GF-D8 (cell line): Measurements from ENCODE around the gene CMTM8.

ENCODE experiments used
- DNase-seq: peaks from one replicate; lab custom pipeline; 2025; lab: John Stamatoyannopoulos, UW

The CMTM8 gene

DNA sequence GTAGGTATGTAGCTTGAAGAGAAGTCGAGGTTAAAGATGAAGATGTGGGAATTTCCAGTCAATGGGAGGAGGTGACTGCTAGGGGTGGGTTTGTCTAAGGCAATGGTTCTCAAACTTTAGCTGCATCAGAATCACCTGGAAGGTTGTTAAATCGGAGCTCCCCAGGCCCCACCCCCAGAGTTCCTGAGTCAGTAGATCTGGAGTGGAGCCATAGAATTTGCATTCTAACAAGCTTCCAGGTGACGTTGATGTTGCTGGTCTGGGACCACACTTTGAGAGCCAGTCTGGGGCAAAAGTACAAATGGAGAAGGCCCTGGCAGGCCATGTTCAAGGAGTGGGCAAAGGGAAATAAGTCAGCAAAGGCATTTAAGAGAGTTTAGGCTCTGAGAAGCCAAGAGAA is 69.1 kb downstream of the CMTM8 start:
- DNase-seq, result no peak

DNA sequence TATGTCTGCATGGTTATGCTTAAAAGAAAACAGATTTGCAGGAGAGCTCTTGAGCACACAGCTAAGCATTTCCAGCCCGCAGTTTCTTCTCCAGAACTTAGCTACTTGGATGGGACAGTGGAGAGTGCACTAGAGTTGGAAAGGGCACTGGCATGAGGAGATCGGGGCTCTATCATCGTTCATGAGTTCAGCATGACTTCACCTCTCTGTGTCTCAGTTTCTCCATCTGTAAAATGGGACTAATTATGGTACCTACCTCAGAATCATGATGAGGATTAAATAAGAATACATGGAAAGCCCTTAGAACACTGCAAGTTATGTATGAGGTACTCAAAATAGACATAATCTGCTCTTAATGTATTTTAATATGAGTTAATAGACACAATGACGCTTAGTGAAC is 69.9 kb downstream of the CMTM8 start:
- no peak for DNase-seq

DNA sequence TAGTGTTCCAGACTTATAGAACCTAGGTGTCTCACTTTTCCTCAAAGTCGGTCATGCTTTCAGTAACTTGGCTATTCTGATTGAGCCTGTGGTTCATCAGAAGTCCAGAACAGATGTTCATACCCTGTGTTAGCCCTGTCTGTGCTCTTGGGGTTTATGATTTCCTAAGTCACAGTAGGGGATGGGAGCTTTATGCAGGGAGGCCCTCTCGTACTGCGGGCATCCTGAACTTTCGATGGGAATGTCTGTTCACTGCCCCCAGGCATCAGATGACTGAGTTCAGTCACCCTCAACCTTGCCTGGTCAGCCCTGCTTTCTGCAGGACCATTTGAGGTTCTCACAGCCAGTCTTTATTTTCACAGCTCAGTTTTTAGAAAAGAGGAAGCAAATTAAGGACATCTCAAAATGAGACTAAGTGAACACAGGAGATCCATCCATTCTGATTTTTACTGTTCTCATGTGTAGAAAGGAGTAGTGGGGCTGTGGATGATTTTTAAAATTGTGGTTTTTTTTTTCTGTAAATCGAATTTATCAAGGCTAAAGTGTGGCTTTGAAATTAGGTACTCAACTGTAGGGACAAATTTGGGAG is 71.3 kb downstream of the CMTM8 start:
- no peak for DNase-seq

DNA sequence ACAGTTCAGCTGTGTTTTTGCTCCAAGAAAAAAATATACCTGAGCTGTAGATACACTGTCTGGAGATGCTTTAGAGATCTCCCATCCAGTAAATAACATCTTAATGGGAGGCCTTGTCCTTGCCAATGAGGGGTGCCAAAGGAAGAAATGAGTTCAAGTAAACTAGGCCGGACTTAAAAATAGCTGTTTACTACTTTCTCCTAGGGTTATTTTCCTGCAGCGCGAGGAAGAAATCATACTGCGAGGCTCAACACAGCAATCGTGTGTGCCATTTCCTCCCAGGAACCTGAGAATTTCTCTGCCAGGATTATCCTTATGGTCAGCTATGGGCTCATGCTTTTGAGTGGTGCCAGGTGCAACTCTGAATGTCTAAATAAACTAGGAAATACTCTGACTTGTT is 71.9 kb downstream of the CMTM8 start:
- DNase-seq, result no peak

DNA sequence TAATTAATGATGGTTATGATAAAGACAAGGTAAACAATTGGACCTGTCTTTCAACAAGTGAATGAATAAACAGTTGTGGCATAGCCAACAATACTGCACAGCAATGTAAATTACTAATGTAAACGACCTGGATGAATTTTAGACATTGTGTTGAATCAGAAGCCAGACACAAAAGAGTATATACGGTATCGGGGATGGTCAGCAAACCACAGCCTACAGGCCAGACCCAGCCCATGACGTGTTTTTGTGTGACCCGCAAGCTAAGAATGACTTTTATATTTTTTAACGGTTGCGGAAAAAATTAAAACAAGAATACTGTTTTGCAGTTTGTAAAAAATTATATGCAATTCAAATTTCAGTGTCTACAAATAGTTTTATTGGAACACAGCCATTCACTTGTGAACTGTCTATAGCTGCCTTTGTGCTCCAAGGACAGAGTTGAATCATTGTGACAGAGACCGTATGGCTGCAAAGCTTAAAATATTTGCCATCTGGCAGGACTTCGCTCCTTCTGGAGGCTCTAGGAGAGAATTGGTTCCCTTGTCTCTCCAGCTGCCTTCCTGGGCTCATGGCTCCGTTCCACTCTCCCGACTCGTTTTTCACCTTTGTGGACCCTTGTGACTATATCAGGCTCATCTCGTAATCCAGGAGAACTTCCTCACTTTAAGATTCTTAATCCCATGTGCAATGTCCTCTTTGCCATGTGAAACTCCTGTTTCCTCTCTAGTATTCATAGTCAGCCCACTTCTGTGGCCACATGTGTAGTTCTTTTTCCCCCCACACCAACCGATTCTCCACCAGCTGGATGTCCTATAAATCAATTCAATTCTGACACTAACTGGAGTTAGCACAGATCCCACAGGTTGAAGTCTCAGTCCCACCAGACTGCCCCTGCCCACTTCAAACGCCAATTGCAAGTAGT is 72.7 kb downstream of the CMTM8 start:
- no peak for DNase-seq

DNA sequence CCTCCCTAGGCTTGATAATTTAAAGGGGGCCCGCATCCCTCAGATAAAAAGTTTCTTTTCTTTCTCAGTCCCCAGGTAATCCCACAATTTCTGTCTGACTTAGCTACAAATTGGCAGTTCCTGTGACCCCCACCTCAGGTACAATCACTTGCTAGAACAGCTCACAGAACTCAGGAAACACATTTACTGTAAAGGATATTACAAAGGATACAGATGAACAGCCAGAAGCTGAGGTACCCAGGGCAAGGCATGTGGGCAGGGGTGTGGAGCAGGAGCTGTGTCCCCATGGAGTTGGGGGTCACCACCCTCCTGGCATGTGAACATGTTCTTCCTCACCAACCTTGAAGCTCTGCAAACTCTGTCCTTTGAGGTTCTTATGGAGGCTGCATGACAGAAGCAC is 73.8 kb downstream of the CMTM8 start:
- DNase-seq, result no peak

DNA sequence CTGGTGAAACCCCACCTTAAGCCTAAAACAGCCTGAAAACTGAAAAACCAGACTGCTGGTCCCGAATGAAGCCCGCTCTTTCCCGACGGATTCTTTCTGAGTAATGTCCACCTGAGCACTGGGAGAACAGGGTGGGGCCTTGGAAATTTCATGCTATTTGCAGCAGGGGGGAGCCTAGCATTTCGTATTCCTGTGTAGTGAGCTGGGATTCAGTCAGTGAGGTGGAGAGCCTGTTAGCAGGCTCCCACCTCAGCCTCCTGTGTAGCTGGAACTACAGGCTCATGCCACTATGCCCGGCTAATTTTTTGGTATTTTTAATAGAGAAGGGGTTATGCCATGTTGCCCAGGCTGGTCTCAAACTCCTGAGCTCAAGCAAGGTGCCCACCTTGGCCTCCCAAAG is 74.7 kb downstream of the CMTM8 start:
- DNase-seq, result no peak

DNA sequence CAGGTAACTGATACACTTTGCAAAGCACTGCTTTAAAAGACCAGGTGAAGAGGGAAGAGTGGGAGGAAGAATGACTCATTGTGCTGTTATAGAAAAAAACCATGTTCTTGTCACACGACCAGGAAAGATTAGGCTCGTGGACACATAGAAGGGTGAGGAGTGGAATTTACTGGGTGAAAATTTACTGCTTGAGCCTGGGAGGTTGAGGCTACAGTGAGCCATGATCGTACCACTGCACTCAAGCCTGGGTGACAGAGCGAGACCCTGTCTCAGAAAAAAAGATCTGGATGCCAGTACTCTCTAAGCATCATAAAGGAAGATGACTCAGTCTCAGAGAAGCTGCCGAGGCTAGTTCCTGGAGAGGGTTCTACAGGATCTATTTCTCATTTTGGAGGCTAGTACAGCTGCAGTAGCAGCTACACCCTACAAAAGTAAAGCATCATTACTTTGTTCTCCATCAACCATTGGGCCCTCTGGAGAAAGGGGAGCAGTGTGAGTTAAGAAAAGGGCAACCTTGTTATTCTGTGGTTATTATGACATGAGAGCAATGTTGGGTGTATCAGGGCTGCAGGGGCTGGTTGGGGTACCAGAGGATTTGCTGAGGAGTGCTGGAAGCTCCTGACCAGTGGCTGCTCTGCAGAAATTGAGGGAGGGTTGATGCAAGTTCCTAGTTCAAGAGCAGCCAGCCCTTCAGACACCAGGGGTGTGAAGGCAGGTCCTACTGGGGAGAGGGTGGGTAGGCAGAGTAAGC is 75.4 kb downstream of the CMTM8 start:
- DNase-seq, result no peak

DNA sequence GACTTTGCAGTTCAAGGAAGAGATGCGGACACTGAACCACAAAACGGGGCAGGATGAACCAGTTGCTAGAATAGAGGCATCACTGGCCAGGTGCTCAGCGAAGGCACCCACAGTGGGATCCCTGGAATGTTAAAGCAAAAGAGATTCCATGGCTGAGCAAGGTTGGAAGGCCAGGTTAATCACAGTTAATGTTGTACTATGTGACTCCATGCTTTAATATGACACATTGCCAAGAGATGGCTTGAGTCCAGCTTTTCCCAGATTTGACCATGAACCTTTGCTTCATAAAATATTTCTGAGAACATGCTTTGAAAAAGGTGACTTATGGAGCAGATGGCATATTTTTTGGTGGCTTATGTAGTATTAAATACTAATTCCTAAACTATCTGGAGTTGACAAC is 77.0 kb downstream of the CMTM8 start:
- DNase-seq, result no peak

DNA sequence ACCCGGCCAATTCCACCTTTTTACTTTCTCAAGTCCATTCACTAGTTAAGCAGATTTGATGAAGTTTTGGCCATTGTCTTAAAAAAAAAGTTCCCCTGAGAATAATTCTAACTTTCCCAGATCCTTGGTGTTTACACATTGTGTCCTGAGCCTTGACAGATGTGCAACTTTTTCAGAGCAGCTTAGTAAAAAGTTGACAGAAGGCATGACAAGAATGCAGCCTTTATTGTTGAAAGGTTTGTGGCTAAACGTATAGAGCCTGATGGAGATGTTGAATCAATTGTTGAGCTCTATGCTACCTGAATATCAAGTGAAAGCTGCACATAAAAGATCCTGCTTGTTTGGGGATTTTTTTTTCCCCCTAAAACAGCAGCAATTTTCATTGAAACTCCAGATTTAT is 77.8 kb downstream of the CMTM8 start:
- DNase-seq, result no peak

DNA sequence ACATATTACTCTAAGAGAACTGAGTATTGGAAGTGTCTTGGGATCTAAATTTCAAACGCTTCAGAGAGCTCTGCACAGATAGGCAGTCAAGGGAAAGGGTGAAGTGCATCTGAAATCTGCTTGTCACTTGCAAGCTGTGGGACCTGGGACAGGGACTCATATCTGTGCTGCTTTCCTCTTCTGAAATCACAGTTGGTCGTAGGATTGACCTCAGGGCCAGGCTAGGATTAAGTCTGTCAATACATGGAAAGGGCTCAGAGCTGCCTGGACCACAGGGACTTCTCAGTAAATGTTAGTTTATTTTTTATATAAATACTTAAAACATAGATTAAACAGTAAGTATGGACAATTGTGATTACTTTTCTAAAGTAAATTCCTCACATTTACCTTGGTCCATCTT is 78.5 kb downstream of the CMTM8 start:
- no peak for DNase-seq

DNA sequence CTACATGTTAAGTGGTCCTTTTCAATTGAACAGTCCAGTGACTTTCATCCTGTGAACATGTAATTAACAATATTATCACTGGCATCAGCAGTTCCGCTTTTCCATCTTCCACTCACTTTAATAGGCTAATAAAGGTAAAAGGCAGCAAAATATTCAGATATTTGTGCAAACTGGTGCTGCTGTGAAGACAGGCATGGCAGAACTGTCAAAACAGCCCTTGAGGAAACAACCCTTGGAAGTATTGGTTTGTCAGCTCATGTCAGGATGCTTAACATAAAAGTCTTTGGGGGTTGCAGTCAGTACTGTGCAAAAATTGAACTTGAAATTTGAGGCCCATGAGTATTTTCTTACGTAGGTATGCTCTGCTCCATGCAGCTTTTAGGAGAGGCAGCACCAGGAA is 81.1 kb downstream of the CMTM8 start:
- DNase-seq, result no peak

DNA sequence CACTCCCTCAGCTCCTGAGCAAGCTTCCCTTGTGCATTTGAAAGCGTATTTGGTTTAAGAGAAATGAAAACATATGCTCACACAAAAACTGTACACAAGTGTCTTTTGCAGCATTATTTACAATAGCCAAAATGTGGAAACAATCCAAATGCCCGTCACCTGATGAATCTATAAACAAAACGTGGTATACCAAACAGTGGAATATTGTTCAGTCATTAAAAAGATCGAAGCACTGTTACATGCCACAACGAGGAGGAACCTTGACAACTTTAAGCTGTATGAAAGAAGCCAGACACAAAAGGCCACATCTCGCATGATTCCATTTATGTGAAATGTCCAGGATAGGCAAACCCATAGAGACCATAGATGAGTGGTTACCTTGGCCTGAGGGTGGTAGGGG is 81.6 kb downstream of the CMTM8 start:
- DNase-seq, result no peak

DNA sequence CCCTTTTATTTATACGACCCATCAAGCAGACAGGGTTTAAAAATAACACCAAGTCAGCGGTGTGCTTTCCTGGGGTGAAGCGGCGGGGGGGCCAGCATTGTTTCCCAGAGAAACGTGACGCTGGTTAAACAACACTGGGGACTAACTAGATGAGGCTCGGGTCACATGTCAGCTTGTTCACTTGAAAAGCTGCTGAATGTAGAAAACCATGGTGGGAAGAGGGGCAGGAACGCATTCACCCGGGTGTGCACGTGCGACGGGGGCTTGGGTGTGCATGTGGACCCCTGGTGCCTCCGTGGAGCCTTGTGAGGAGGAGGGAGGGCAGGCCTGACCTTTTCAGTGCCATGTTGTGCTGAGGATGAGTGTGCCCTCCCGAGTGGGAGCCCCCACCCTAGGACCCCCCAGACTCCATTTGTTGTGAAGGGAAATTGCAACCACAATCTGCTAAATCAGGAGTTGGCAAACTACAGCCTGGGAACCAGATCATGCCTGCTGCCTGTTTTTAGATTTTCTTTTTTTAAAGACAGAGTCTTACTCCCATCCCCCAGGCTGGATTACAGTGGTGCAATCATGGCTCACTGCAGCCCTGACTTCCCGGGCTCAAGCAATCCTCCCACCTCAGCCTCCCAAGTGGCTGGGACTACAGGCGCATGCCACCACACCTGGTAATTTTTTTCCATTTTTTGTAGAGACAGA is 82.8 kb downstream of the CMTM8 start:
- no peak for DNase-seq

DNA sequence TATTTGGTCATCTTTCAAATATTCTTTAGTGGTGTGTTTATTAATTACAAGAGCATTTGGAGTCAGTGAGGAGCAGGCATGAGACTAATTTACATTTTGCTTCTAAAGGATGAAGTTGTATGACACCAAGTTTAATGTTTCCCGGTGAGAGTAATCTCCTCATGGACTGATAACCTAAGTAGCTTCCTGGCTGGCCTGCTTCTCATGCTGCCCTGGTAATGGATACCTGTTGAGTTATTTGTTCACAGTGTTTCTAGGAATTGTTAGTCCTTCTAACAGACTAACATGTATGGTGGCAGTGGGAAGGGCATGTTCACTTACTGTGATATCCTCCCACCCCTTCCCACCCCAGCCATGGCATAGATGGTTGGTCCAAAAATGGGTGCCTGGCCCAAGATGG is 83.8 kb downstream of the CMTM8 start:
- DNase-seq, result no peak

DNA sequence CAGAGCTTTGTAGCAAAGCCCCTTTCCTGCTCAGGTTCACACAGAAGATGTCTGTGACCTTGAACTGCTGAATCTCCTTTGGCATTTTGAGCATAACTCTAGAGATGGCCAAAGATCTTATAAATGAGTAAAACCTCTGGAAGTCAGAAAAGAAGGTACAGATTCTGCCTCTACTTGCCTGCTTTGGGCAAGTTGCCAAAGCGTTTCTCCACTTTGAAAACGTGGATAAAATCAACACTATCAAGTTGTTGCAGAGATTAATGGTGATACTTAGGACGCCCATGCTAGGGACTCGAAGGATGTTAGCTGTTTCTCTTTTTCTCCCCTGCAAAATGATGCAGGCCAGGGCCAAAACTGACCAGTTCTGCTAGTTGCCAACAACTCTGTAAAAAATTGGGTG is 85.1 kb downstream of the CMTM8 start:
- DNase-seq, result no peak

DNA sequence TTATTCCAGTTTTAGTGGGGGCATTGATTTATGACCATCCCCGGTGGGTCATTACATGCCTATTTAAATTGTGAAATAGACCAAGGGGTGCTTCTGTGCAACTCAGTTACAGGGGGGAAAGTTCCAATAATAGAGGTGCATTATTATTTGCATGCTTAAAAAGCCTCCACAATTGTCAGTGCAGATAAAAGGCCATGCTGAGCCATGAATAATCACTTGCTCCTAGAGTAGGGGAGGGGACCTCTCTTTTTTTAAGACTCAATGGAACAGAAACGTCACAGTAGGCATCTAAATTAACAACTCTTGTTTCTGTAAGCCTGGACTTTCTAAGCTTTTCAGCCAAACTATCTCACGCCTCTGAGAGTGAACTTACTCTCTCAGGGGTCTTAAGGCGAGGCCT is 86.7 kb downstream of the CMTM8 start:
- no peak for DNase-seq

DNA sequence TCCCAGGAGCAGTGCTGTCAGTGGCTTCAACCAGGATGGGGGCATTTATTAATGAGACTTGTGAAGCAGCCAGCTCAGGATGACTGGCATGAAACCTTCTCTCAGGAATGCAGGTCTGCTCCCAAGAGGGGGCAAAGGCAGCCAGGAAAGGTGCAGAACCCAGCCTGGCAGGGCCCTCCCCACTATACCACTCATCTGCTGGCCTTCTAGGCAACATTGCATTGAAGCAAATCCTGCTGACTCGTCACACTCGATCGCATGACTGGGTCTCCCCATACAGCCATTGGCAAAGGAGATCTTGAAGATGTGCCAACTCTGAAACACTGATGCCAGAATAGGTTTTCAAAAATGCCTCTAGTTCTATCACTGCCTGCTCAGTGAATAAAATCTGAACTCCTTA is 87.4 kb downstream of the CMTM8 start:
- no peak for DNase-seq

DNA sequence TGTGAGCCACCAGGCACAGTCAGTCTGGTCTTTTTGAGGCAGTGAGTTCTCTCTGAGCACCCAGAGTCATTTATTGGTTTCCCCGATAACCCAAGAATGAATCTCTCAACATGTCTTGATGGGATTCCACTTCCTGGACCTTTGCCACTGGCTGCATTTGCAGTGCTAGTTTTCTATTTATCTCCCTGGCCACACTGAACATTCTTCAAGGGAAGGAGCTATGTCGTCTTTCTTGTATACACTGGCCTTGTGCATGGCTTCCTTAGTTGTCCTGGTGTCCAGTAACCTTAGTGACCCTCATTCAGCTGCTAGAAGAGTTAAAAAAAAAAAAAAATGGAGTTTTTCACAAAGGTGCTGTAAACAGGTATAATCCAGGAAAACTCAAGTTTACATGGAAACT is 88.3 kb downstream of the CMTM8 start:
- no peak for DNase-seq

DNA sequence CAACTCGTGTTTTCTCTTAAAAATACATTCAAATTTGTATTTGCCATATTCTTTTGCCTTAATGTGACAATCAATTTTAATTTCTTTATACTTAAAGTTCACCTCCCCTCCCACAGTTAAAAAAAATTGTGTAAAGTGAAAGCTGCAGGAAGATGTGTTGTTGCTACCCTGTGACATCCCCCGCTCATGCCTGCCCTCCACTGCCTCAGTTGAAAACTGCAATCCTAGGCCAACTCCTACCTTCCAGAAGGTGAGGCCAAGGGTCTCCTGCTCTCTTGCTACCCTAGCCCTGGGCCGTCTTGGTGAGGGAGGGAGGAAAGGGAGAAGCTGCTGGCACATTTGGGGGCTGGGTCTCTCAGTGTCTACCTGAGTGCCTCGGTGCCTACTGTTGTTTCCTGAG is 96.2 kb downstream of the CMTM8 start:
- DNase-seq, result no peak

DNA sequence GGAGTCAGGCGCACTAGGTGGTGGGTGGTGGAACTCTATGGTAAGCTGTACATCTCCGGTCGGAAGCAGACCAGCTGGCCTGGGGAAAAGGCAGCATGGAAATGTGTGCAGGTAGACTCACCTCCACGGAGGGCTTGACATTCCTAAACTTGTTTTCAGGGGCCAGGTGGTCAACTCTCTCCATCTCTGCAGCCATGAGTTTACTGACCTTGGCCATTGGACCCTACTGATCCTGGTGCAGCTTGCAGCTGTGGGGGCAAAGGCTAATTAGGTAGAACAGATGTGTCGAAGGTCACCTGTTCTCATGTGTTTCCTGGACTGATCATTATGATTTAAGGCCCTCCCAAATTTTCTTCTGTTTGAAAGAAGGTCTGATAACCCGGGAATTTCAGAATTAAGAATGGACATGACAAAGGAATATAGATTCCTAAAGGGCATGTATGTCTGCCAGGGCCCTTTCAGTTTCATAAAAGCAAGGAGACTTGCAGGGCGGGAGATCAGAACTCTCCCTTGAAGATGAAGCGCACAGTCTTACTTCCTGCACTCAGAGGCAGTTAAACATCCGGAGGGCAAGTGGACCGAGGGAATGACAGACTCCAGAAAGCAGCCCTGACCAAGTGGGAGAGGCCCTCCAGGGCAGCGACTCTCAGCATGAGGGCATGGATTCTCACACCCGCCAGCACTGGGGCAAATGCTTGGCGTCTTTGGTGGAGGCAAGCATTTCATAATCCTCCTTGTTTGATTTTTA is 97.1 kb downstream of the CMTM8 start:
- no peak for DNase-seq

DNA sequence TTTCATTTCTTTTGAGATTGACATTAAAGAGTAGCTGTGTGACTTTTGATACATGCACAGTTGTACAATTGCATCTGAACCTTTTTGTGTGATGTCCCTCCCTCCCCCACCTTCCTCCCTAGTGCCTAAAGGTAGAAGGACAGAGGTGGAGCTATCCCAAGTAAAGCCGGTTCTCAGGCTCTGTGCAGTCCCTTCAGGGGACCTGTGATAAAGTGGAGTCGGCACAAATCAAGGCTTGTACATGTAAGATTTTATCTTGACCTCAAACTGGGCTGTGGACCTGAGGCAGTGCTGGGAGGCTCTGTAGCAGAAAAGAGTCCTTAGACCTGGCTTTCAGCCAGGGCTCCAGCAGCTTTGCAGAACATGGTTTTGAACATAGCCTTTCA is 97.6 kb downstream of the CMTM8 start:
- DNase-seq, result no peak
